Esophagus squamous epithelium (tissue), 4 donors: ENCODE data around the gene TPRG1.

Experiments used
- CTCF ChIP-seq, 6 experiments: fragments of 450-650 bp in 4 of 6; fragments of 200-600 bp in 2 of 6; sonication (generic) in 2 of 6; IDR thresholded peaks; one replicate each; pipeline ENCODE4 v1.5.1; 2016 to 2019; ENCODE audit warnings: antibody characterized with exemption in 6 of 6, mild to moderate bottlenecking in 4 of 6, moderate library complexity in 4 of 6
- POLR2A ChIP-seq, 4 donors: fragments of 450-650 bp; IDR thresholded peaks; one replicate each; pipeline ENCODE4 v1.6.1; 2017; ENCODE audit warnings: antibody characterized with exemption in 4 of 4, mild to moderate bottlenecking in 4 of 4, moderate library complexity in 3 of 4

- no peak for TF ChIP-seq CTCF (IDR thresholded peaks at IDR 0.05)
- TF ChIP-seq POLR2A (IDR thresholded peaks at IDR 0.05), result no peak
Observed at GRCh38 chr3:189170559-189170958, 1.2 kb upstream of the TPRG1 start.
